Neural progenitor cell (in vitro differentiated cells): ENCODE measurements around the gene ZNF513. TPM values are rescaled to one million over a fixed set of nuclear protein-coding genes. Genes with fewer than 3 reads are reported as not detected.

ENCODE experiments used
- DNase-seq: peaks from one replicate; pipeline ENCODE4 v3.0.0-alpha.2; 2016; ENCODE audit warnings: low spot score
- H2AFZ ChIP-seq: fragments of 200-600 bp; sonication (generic); replicated peaks from 2 replicates; pipeline ENCODE4 v1.6.1; 2016; ENCODE audit warnings: antibody characterized with exemption
- H3F3A ChIP-seq: fragments of 200-600 bp; sonication (generic); 2 replicates; pipeline ENCODE4 v1.6.1; 2016; ENCODE audit warnings: antibody characterized with exemption, low read depth
- H3K27ac ChIP-seq: fragments of 200-600 bp; sonication (generic); 2 replicates; pipeline ENCODE4 v1.5.1; 2016; ENCODE audit warnings: mild to moderate bottlenecking
- H3K27me3 ChIP-seq: fragments of 200-600 bp; sonication (generic); 2 replicates; pipeline ENCODE4 v1.6.1; 2016; ENCODE audit warnings: mild to moderate bottlenecking, moderate library complexity
- H3K36me3 ChIP-seq: fragments of 200-600 bp; sonication (generic); 2 replicates; pipeline ENCODE4 v1.5.1; 2016
- H3K4me1 ChIP-seq: fragments of 200-600 bp; sonication (generic); 2 replicates; pipeline ENCODE4 v1.6.1; 2016; ENCODE audit warnings: mixed run types
- H3K4me2 ChIP-seq: fragments of 200-600 bp; sonication (generic); 2 replicates; pipeline ENCODE4 v1.6.1; 2016
- H3K4me3 ChIP-seq: fragments of 200-600 bp; sonication (generic); 2 replicates; pipeline ENCODE4 v1.5.1; 2016
- H3K79me2 ChIP-seq: fragments of 200-600 bp; sonication (generic); 2 replicates; pipeline ENCODE4 v1.6.1; 2016; ENCODE audit warnings: low read depth
- H3K9ac ChIP-seq: fragments of 200-600 bp; sonication (generic); 2 replicates; pipeline ENCODE4 v1.6.1; 2016
- H3K9me3 ChIP-seq: fragments of 200-600 bp; sonication (generic); 2 replicates; pipeline ENCODE4 v1.5.1; 2016; ENCODE audit warnings: low read depth
- H4K20me1 ChIP-seq: fragments of 200-600 bp; sonication (generic); 2 replicates; pipeline ENCODE4 v1.6.1; 2016; ENCODE audit warnings: low read depth
- H3K27ac Mint-ChIP-seq: 3 replicates; pipeline ENCODE4 v1.8.0; 2021; ENCODE audit warnings: mixed read lengths
- H3K27me3 Mint-ChIP-seq: 2 replicates; pipeline ENCODE4 v1.8.0; 2022; ENCODE audit warnings: low read depth, mild to moderate bottlenecking, inconsistent platforms, moderate library complexity, mixed read lengths; ENCODE audit not compliant: insufficient read depth
- H3K36me3 Mint-ChIP-seq: 3 replicates; pipeline ENCODE4 v1.8.0; 2021; ENCODE audit warnings: mixed read lengths
- H3K4me1 Mint-ChIP-seq: 3 replicates; pipeline ENCODE4 v1.8.0; 2021; ENCODE audit warnings: mixed read lengths
- H3K4me3 Mint-ChIP-seq: 3 replicates; pipeline ENCODE4 v1.8.0; 2021; ENCODE audit warnings: mild to moderate bottlenecking, moderate library complexity, mixed read lengths
- H3K9me3 Mint-ChIP-seq: 3 replicates; pipeline ENCODE4 v1.8.0; 2020; ENCODE audit warnings: mixed read lengths
- EZH2 ChIP-seq: fragments of 200-600 bp; sonication (generic); IDR thresholded peaks from 2 replicates; pipeline ENCODE4 v1.6.1; 2017; ENCODE audit warnings: antibody characterized with exemption, mild to moderate bottlenecking, moderate library complexity
- EZH2phosphoT487 ChIP-seq: fragments of 200-600 bp; sonication (generic); IDR thresholded peaks from 2 replicates; pipeline ENCODE4 v1.6.1; 2017; ENCODE audit warnings: antibody characterized with exemption
- total RNA-seq: library from RNA; depleted of rRNA; stranded (reverse); fragments of >200 nt; gene quantifications from 2 replicates; pipeline ENCODE4 v1.2.3, GENCODE V29; 2015; ENCODE audit warnings: low replicate concordance
- TF ChIP-seq, protein P1 (sequence below): fragments of 200-600 bp; sonication (generic); IDR thresholded peaks from 2 replicates; pipeline ENCODE4 v1.5.1; 2017; ENCODE audit warnings: antibody characterized with exemption, mild to moderate bottlenecking

Gene ZNF513
- total RNA-seq, 1 donor from 2014 or later: 6.1 TPM

DNA sequence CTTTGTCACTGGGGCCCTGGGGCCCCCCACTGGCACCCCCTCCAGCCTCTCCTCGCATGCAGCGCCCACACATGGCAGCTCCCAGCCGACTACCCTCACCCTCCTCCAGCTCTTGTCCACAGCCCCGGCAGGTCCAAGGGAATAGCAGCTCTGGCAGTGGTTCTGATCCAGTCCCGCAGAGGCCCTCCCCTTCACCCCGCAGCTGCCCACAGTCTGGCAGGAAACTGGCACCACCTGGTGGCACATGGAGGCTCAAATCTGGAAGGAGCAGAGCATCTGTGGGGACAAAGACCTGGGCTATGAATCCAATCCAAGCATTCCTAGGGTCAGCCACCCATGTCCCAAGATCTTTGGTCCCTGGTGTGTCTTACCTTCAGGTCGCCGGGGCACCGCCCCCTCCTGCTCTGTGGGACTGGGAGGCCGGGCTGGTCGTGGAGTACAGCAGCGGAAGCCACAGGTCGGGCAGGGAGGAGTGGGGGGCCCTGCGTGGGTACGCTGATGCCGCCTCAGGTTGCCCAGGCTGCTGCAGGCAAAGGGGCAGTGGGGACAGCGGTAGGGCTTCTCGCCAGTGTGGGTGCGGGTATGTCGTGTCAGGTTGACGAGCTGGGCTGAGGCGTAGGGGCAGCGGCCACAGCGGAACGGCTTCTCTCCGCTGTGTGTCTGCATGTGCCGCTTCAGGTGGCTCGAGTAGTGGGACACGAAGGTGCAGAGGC lies 2.3 kb downstream of the ZNF513 start:
- DNase-seq: peak; percentile 17
- H2AFZ ChIP-seq: no peak overlapping the region
- H3K4me1 ChIP-seq: peaks cover 8% of the 10 kb centered on the region
- peak overlapping the region; percentile 29 for H3K27ac ChIP-seq
- Mint-ChIP-seq H3K4me1 (peaks cover 24% of the 10 kb centered on the region), H3K36me3 (peaks cover 30% of the 10 kb centered on the region), H3K27me3 (peaks cover 14% of the 10 kb centered on the region), H3K4me3 (peak overlapping the region; percentile 75), H3K27ac (no peak overlapping the region), H3K9me3 (no peaks in the 10 kb centered on the region)
- peaks cover 23% of the 10 kb centered on the region for H3K79me2 ChIP-seq
- H3K9me3 ChIP-seq: no peaks in the 10 kb centered on the region
- H4K20me1 ChIP-seq: no peaks in the 10 kb centered on the region
- no peak overlapping the region for H3K9ac ChIP-seq
- H3K4me2 ChIP-seq: peak overlapping the region; percentile 84
- no peaks in the 10 kb centered on the region for H3K36me3 ChIP-seq
- no peak overlapping the region for H3K4me3 ChIP-seq
- H3F3A ChIP-seq: peaks cover 55% of the 10 kb centered on the region
- no peak for TF ChIP-seq EZH2
- TF ChIP-seq, protein P1, sequence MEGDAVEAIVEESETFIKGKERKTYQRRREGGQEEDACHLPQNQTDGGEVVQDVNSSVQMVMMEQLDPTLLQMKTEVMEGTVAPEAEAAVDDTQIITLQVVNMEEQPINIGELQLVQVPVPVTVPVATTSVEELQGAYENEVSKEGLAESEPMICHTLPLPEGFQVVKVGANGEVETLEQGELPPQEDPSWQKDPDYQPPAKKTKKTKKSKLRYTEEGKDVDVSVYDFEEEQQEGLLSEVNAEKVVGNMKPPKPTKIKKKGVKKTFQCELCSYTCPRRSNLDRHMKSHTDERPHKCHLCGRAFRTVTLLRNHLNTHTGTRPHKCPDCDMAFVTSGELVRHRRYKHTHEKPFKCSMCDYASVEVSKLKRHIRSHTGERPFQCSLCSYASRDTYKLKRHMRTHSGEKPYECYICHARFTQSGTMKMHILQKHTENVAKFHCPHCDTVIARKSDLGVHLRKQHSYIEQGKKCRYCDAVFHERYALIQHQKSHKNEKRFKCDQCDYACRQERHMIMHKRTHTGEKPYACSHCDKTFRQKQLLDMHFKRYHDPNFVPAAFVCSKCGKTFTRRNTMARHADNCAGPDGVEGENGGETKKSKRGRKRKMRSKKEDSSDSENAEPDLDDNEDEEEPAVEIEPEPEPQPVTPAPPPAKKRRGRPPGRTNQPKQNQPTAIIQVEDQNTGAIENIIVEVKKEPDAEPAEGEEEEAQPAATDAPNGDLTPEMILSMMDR: peak; percentile 19
- H3K27me3 ChIP-seq: no peaks in the 10 kb centered on the region

- Mint-ChIP-seq H3K9me3 (no peaks in the 10 kb centered on the region), H3K27ac (no peak overlapping the region), H3K4me3 (peak overlapping the region; percentile 75), H3K4me1 (peaks cover 24% of the 10 kb centered on the region), H3K27me3 (peaks cover 14% of the 10 kb centered on the region), H3K36me3 (peaks cover 35% of the 10 kb centered on the region)
- no peak for DNase-seq
- peaks cover 8% of the 10 kb centered on the region for H3K4me1 ChIP-seq
- H2AFZ ChIP-seq: no peak overlapping the region
- H3K27ac ChIP-seq: no peak overlapping the region
- no peak overlapping the region for H3K9ac ChIP-seq
- peaks cover 29% of the 10 kb centered on the region for H3K79me2 ChIP-seq
- no peaks in the 10 kb centered on the region for H3K9me3 ChIP-seq
- TF ChIP-seq EZH2phosphoT487 (no peak), EZH2 (no peak)
- TF ChIP-seq, protein P1: no peak
- peaks cover 4% of the 10 kb centered on the region for H4K20me1 ChIP-seq
- H3K4me2 ChIP-seq: no peak overlapping the region
- no peaks in the 10 kb centered on the region for H3K27me3 ChIP-seq
- peaks cover 58% of the 10 kb centered on the region for H3F3A ChIP-seq
- H3K36me3 ChIP-seq: no peaks in the 10 kb centered on the region
- H3K4me3 ChIP-seq: no peak overlapping the region
Observed at GRCh38 chr2:27377618-27378095, 2.9 kb downstream of the ZNF513 start.

DNA sequence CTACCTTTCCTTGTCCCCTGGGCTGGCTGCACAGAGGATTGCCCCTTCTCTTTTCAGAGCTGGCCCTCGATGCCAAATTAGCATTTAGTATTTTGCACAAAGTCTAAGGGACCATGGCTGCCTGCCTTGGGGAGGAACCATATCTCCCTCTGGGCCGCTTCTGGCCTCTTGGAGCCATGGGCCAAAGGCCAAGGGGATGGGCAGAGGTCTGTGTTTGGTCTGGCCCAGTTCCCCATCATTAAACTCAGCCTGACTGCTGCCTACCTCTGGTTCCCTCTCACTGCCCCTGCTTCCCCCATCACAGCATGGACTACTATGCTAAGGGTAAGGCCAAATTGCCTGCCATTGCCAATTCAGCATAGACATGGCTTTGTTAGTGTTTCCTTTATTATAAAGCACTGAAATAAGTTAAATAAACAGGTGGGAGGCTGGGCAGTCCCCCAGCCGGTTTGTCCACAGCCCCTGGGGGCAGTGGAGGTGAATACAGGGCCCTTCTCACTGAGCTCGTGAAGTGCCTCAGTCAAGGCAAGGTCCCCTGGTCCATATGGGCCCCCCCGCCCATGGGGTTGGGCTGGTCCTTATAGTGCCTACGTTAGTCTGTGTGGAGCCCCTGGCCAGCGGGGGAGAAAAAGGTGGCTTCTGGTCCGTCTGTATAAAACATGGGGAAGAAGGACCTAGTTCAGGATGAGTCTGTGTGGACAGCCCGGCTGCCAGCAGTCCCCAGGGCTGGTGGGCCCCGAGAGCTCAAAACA lies 3.5 kb downstream of the ZNF513 start:
- no peaks in the 10 kb centered on the region for H3K9me3 Mint-ChIP-seq
- Histone ChIP-seq H2AFZ (no peak overlapping the region), H3K9me3 (no peaks in the 10 kb centered on the region), H3K27ac (no peak overlapping the region), H3K4me1 (peaks cover 8% of the 10 kb centered on the region), H3K36me3 (no peaks in the 10 kb centered on the region), H3K4me2 (no peak overlapping the region), H3F3A (peaks cover 52% of the 10 kb centered on the region), H3K79me2 (peaks cover 35% of the 10 kb centered on the region), H4K20me1 (peaks cover 6% of the 10 kb centered on the region), H3K27me3 (no peaks in the 10 kb centered on the region), H3K4me3 (no peak overlapping the region), H3K9ac (no peak overlapping the region)
- no peak for DNase-seq
- H3K4me3 Mint-ChIP-seq: peak overlapping the region; percentile 24
- no peak overlapping the region for H3K27ac Mint-ChIP-seq
- peaks cover 35% of the 10 kb centered on the region for H3K36me3 Mint-ChIP-seq
- H3K27me3 Mint-ChIP-seq: peaks cover 14% of the 10 kb centered on the region
- TF ChIP-seq, protein P1: no peak
- TF ChIP-seq EZH2phosphoT487 (no peak), EZH2 (no peak)
- peaks cover 24% of the 10 kb centered on the region for H3K4me1 Mint-ChIP-seq
